Measurements from ENCODE around the gene OR2V2.

DNA sequence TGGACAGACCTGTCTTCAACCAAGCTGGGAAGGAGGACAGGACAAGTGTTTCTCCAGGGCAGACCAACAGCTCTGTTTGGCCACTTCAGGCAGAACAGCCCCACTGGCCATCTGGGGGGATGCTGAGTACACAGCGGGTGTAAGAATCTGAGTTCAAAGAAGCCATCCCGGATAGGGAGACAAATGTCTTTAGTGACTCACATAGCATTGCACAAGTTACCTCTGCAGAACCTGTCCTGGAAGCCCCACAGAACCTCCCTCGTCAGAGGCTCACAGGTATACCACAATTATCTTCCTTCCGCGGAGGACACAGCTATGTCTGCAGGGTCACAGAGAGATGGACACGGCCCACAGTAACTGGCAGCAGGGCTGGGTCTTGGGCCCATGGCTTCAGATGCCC is 2.0 kb downstream of the OR2V2 start:
- TF ChIP-seq, protein P1, sequence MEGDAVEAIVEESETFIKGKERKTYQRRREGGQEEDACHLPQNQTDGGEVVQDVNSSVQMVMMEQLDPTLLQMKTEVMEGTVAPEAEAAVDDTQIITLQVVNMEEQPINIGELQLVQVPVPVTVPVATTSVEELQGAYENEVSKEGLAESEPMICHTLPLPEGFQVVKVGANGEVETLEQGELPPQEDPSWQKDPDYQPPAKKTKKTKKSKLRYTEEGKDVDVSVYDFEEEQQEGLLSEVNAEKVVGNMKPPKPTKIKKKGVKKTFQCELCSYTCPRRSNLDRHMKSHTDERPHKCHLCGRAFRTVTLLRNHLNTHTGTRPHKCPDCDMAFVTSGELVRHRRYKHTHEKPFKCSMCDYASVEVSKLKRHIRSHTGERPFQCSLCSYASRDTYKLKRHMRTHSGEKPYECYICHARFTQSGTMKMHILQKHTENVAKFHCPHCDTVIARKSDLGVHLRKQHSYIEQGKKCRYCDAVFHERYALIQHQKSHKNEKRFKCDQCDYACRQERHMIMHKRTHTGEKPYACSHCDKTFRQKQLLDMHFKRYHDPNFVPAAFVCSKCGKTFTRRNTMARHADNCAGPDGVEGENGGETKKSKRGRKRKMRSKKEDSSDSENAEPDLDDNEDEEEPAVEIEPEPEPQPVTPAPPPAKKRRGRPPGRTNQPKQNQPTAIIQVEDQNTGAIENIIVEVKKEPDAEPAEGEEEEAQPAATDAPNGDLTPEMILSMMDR (IDR thresholded peaks at IDR 0.05; ENCODE audit: insufficient read depth, low read length) = no peak
- TF ChIP-seq, protein P2, sequence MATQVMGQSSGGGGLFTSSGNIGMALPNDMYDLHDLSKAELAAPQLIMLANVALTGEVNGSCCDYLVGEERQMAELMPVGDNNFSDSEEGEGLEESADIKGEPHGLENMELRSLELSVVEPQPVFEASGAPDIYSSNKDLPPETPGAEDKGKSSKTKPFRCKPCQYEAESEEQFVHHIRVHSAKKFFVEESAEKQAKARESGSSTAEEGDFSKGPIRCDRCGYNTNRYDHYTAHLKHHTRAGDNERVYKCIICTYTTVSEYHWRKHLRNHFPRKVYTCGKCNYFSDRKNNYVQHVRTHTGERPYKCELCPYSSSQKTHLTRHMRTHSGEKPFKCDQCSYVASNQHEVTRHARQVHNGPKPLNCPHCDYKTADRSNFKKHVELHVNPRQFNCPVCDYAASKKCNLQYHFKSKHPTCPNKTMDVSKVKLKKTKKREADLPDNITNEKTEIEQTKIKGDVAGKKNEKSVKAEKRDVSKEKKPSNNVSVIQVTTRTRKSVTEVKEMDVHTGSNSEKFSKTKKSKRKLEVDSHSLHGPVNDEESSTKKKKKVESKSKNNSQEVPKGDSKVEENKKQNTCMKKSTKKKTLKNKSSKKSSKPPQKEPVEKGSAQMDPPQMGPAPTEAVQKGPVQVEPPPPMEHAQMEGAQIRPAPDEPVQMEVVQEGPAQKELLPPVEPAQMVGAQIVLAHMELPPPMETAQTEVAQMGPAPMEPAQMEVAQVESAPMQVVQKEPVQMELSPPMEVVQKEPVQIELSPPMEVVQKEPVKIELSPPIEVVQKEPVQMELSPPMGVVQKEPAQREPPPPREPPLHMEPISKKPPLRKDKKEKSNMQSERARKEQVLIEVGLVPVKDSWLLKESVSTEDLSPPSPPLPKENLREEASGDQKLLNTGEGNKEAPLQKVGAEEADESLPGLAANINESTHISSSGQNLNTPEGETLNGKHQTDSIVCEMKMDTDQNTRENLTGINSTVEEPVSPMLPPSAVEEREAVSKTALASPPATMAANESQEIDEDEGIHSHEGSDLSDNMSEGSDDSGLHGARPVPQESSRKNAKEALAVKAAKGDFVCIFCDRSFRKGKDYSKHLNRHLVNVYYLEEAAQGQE (IDR thresholded peaks at IDR 0.05; ENCODE audit: insufficient replicate concordance, low read depth) = no peak
- TF ChIP-seq POLR2AphosphoS5 (IDR thresholded peaks at IDR 0.05; ENCODE audit: low read depth) = no peak
